Astrocyte (in vitro differentiated cells and primary cell): ENCODE results near the gene PIBF1. TPM values are rescaled to one million over a fixed set of nuclear protein-coding genes. Genes with fewer than 3 reads are reported as not detected.

Experiments used
- DNase-seq: peaks from one replicate; pipeline ENCODE4 v3.0.0-alpha.2; 2010; ENCODE audit warnings: low read depth
- FAIRE-seq: peaks from 2 replicates; lab custom pipeline; 2011; peaks lifted over from hg19 to GRCh38; lab: Jason Lieb, UNC
- H2AFZ ChIP-seq: 2 replicates; pipeline ENCODE4 v1.6.0; 2012; ENCODE audit warnings: low read depth, low read length, inconsistent platforms
- H3K27ac ChIP-seq: 2 replicates; pipeline ENCODE4 v1.5.1; 2011; ENCODE audit warnings: low read depth, low read length, inconsistent platforms
- H3K27me3 ChIP-seq: 2 replicates; pipeline ENCODE4 v1.6.0; 2011; ENCODE audit warnings: low read length, inconsistent platforms; ENCODE audit not compliant: insufficient read depth
- H3K36me3 ChIP-seq: 2 replicates; pipeline ENCODE4 v1.5.1; 2011; ENCODE audit warnings: low read length, inconsistent platforms; ENCODE audit not compliant: insufficient read depth
- H3K4me1 ChIP-seq: 2 replicates; pipeline ENCODE4 v1.5.1; 2011; ENCODE audit warnings: low read length, inconsistent platforms; ENCODE audit not compliant: insufficient read depth
- H3K4me2 ChIP-seq: 2 replicates; pipeline ENCODE4 v1.6.0; 2012; ENCODE audit warnings: low read length, inconsistent platforms
- H3K4me3 ChIP-seq: 2 replicates; pipeline ENCODE4 v1.5.1; 2011; ENCODE audit warnings: low read depth, mild to moderate bottlenecking, low read length, inconsistent platforms; ENCODE audit not compliant: insufficient read depth
- H3K79me2 ChIP-seq: 2 replicates; pipeline ENCODE4 v1.6.0; 2012; ENCODE audit warnings: mild to moderate bottlenecking, low read length, inconsistent platforms; ENCODE audit not compliant: insufficient read depth
- H3K9ac ChIP-seq: 2 replicates; pipeline ENCODE4 v1.6.0; 2012; ENCODE audit warnings: mild to moderate bottlenecking, low read length, inconsistent platforms
- H3K9me3 ChIP-seq: 2 replicates; pipeline ENCODE4 v1.5.1; 2012; ENCODE audit warnings: low read depth, mild to moderate bottlenecking, low read length, inconsistent platforms; ENCODE audit not compliant: insufficient read depth
- H4K20me1 ChIP-seq: 2 replicates; pipeline ENCODE4 v1.6.0; 2012; ENCODE audit warnings: low read length, inconsistent platforms; ENCODE audit not compliant: insufficient read depth
- H3K27ac Mint-ChIP-seq: one replicate; pipeline ENCODE4 v1.8.0; 2021; ENCODE audit warnings: mild to moderate bottlenecking, mixed read lengths; ENCODE audit not compliant: unreplicated experiment
- H3K27me3 Mint-ChIP-seq: one replicate; pipeline ENCODE4 v1.8.0; 2021; ENCODE audit warnings: low read depth, mixed read lengths; ENCODE audit not compliant: unreplicated experiment
- H3K36me3 Mint-ChIP-seq: one replicate; pipeline ENCODE4 v1.8.0; 2021; ENCODE audit warnings: low read depth, mixed read lengths; ENCODE audit not compliant: unreplicated experiment
- H3K4me1 Mint-ChIP-seq: one replicate; pipeline ENCODE4 v1.8.0; 2021; ENCODE audit warnings: low read depth, mixed read lengths; ENCODE audit not compliant: unreplicated experiment
- H3K4me3 Mint-ChIP-seq: one replicate; pipeline ENCODE4 v1.8.0; 2021; ENCODE audit warnings: mild to moderate bottlenecking, moderate library complexity, mixed read lengths; ENCODE audit not compliant: unreplicated experiment
- H3K9me3 Mint-ChIP-seq: one replicate; pipeline ENCODE4 v1.8.0; 2021; ENCODE audit warnings: mild to moderate bottlenecking, mixed read lengths; ENCODE audit not compliant: unreplicated experiment
- CTCF ChIP-seq: IDR thresholded peaks from 2 replicates; pipeline ENCODE4 v1.5.1; 2011; ENCODE audit warnings: low read depth, mild to moderate bottlenecking, inconsistent platforms, low read length, moderate library complexity; ENCODE audit not compliant: insufficient read depth
- EZH2 ChIP-seq: IDR thresholded peaks from 2 replicates; pipeline ENCODE4 v1.6.1; 2012; ENCODE audit warnings: mild to moderate bottlenecking, low read length, inconsistent platforms; ENCODE audit not compliant: insufficient read depth
- total RNA-seq: library from RNA; stranded (reverse); gene quantifications from 2 replicates; pipeline ENCODE4 v1.2.1, GENCODE V29; 2021

Gene PIBF1
- total RNA-seq, 1 donor from 2014 or later = 19.3 TPM

GRCh38 chr13:72973234-72973633 lies 191.3 kb downstream of the PIBF1 start:
- Histone ChIP-seq H4K20me1 (no peaks in the 10 kb centered on the region), H3K79me2 (no peaks in the 10 kb centered on the region), H2AFZ (no peak overlapping the region), H3K36me3 (no peaks in the 10 kb centered on the region), H3K27ac (no peak overlapping the region), H3K9me3 (no peaks in the 10 kb centered on the region), H3K4me3 (no peak overlapping the region), H3K27me3 (no peaks in the 10 kb centered on the region), H3K4me2 (no peak overlapping the region), H3K4me1 (no peaks in the 10 kb centered on the region), H3K9ac (no peak overlapping the region)
- H3K27me3 Mint-ChIP-seq = no peaks in the 10 kb centered on the region
- DNase-seq = no peak
- TF ChIP-seq CTCF (no peak), EZH2 (no peak)
- peaks cover 3% of the 10 kb centered on the region for H3K36me3 Mint-ChIP-seq
- H3K4me3 Mint-ChIP-seq = no peak overlapping the region
- H3K4me1 Mint-ChIP-seq = peaks cover 2% of the 10 kb centered on the region
- H3K27ac Mint-ChIP-seq = no peak overlapping the region
- H3K9me3 Mint-ChIP-seq = no peaks in the 10 kb centered on the region
- no peak for FAIRE-seq

GRCh38 chr13:72983085-72983768 lies 201.3 kb downstream of the PIBF1 start:
- H3K4me2 ChIP-seq = no peak overlapping the region
- Mint-ChIP-seq H3K36me3 (no peaks in the 10 kb centered on the region), H3K27ac (no peak overlapping the region), H3K4me1 (peaks cover 3% of the 10 kb centered on the region), H3K4me3 (no peak overlapping the region), H3K27me3 (no peaks in the 10 kb centered on the region), H3K9me3 (no peaks in the 10 kb centered on the region)
- FAIRE-seq = no peak
- no peaks in the 10 kb centered on the region for H4K20me1 ChIP-seq
- no peak overlapping the region for H3K9ac ChIP-seq
- no peak overlapping the region for H2AFZ ChIP-seq
- no peaks in the 10 kb centered on the region for H3K79me2 ChIP-seq
- no peak overlapping the region for H3K27ac ChIP-seq
- no peak overlapping the region for H3K4me3 ChIP-seq
- H3K36me3 ChIP-seq = no peaks in the 10 kb centered on the region
- no peaks in the 10 kb centered on the region for H3K4me1 ChIP-seq
- peak; percentile 13 for DNase-seq
- H3K27me3 ChIP-seq = no peaks in the 10 kb centered on the region
- no peak for TF ChIP-seq CTCF
- no peak for TF ChIP-seq EZH2
- H3K9me3 ChIP-seq = no peaks in the 10 kb centered on the region

- TF ChIP-seq EZH2 (no peak), CTCF (no peak)
- no peak overlapping the region for H3K27ac ChIP-seq
- no peaks in the 10 kb centered on the region for H3K27me3 Mint-ChIP-seq
- H3K79me2 ChIP-seq = no peaks in the 10 kb centered on the region
- H3K27me3 ChIP-seq = no peaks in the 10 kb centered on the region
- no peaks in the 10 kb centered on the region for H3K9me3 ChIP-seq
- no peak overlapping the region for H2AFZ ChIP-seq
- peaks cover 3% of the 10 kb centered on the region for H3K4me1 Mint-ChIP-seq
- no peaks in the 10 kb centered on the region for H4K20me1 ChIP-seq
- no peaks in the 10 kb centered on the region for H3K4me1 ChIP-seq
- DNase-seq = no peak
- no peak overlapping the region for H3K4me3 Mint-ChIP-seq
- H3K9ac ChIP-seq = no peak overlapping the region
- FAIRE-seq = no peak
- no peak overlapping the region for H3K4me2 ChIP-seq
- no peak overlapping the region for H3K27ac Mint-ChIP-seq
- no peaks in the 10 kb centered on the region for H3K9me3 Mint-ChIP-seq
- H3K36me3 Mint-ChIP-seq = no peaks in the 10 kb centered on the region
- no peak overlapping the region for H3K4me3 ChIP-seq
- H3K36me3 ChIP-seq = no peaks in the 10 kb centered on the region
Measured at GRCh38 chr13:72985610-72986009, 203.7 kb downstream of the PIBF1 start.
